Middle frontal gyrus (tissue), 1 donor: ENCODE results near the gene GPRC5C.
"Not testable (repeated sequence)": the region's sequence is repeated elsewhere in the genome, so short reads cannot be mapped to it uniquely, and the experiment has no call there.

Experiments used
- DNase-seq: peaks from one replicate; pipeline ENCODE4 v3.0.0-alpha.2; 2015; ENCODE audit warnings: low spot score; ENCODE audit errors: extremely low spot score

Gene GPRC5C

GRCh38 chr17:74405311-74405710, 26.6 kb upstream of the GPRC5C start:
- not testable (repeated sequence) for DNase-seq

GRCh38 chr17:74407384-74407783, 24.5 kb upstream of the GPRC5C start:
- no peak for DNase-seq

- no peak for DNase-seq
These were observed 23.6 kb upstream of the GPRC5C start for GRCh38 chr17:74408262-74408661.

GRCh38 chr17:74408815-74409214, 23.1 kb upstream of the GPRC5C start:
- DNase-seq, result no peak

GRCh38 chr17:74410001-74410443, 21.9 kb upstream of the GPRC5C start:
- DNase-seq, result no peak

- no peak for DNase-seq
These were observed 19.3 kb upstream of the GPRC5C start for GRCh38 chr17:74412581-74412980.

- DNase-seq, result no peak
These were observed 18.4 kb upstream of the GPRC5C start for GRCh38 chr17:74413491-74413890.

- no peak for DNase-seq
These were observed 17.4 kb upstream of the GPRC5C start for GRCh38 chr17:74414510-74414909.

GRCh38 chr17:74415608-74416396, 16.1 kb upstream of the GPRC5C start:
- DNase-seq, result no peak

- DNase-seq, result no peak
These were observed 14.5 kb upstream of the GPRC5C start for GRCh38 chr17:74417178-74418045.

- no peak for DNase-seq
These were observed 11.9 kb upstream of the GPRC5C start for GRCh38 chr17:74419928-74420411.

- no peak for DNase-seq
These were observed 7.8 kb upstream of the GPRC5C start for GRCh38 chr17:74424117-74424516.

GRCh38 chr17:74424657-74425056, 7.2 kb upstream of the GPRC5C start:
- no peak for DNase-seq

- no peak for DNase-seq
These were observed 5.3 kb upstream of the GPRC5C start for GRCh38 chr17:74426551-74427047.

- no peak for DNase-seq
These were observed 4.7 kb upstream of the GPRC5C start for GRCh38 chr17:74427048-74427762.

GRCh38 chr17:74427763-74428153, 4.1 kb upstream of the GPRC5C start:
- DNase-seq, result no peak

GRCh38 chr17:74429604-74430384, 2.1 kb upstream of the GPRC5C start:
- no peak for DNase-seq

GRCh38 chr17:74430385-74430705, 1.5 kb upstream of the GPRC5C start:
- DNase-seq, result no peak

- DNase-seq, result no peak
These were observed 951 bp upstream of the GPRC5C start for GRCh38 chr17:74430706-74431567.

- DNase-seq, result no peak
These were observed 469 bp downstream of the GPRC5C start for GRCh38 chr17:74432424-74432690.
